GM13977 (cell line): ENCODE measurements around the gene SMAD2.

Experiments
- DNase-seq: peaks from one replicate; pipeline ENCODE4 v3.0.0; 2012; ENCODE audit warnings: low spot score
- in situ Hi-C: fragments of 300-500 bp; cut with MboI; formaldehyde crosslinking; loops from one replicate; pipeline ENCODE4 v1.12.0; 2022; ENCODE audit warnings: low sequenced_read_pairs, low pct_unique_long_range_greater_than_20kb, mixed read lengths, inconsistent platforms; ENCODE audit not compliant: unreplicated experiment
- TF ChIP-seq, protein P1 (sequence below): IDR thresholded peaks from 2 replicates; pipeline ENCODE4 v1.5.1; 2012; ENCODE audit warnings: mild to moderate bottlenecking, control low read depth; ENCODE audit not compliant: insufficient read depth; ENCODE audit errors: extremely low read depth, missing control alignments

Gene SMAD2

DNA sequence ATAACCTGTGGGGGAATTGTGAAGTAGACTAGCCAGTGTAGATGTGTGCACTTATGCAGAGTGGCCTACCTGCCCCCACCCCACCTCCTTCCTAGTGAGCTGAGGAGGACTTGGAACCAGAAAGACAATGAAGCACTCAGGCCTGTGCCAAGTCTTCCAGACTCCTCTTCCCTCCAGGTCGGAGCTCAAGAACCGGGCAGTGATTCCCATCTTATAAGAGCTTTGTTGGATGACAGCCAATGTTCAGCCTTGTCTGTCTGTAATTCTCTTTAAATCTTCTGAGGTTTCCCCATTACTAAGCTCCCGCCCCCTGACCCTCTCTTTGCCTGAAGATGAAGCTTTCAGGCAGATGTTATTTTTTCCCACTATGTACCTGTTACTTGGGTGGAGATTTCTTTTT lies 121.0 kb downstream of the SMAD2 start:
- in situ Hi-C loops: no loop called here
- no peak for DNase-seq
- TF ChIP-seq, protein P1, sequence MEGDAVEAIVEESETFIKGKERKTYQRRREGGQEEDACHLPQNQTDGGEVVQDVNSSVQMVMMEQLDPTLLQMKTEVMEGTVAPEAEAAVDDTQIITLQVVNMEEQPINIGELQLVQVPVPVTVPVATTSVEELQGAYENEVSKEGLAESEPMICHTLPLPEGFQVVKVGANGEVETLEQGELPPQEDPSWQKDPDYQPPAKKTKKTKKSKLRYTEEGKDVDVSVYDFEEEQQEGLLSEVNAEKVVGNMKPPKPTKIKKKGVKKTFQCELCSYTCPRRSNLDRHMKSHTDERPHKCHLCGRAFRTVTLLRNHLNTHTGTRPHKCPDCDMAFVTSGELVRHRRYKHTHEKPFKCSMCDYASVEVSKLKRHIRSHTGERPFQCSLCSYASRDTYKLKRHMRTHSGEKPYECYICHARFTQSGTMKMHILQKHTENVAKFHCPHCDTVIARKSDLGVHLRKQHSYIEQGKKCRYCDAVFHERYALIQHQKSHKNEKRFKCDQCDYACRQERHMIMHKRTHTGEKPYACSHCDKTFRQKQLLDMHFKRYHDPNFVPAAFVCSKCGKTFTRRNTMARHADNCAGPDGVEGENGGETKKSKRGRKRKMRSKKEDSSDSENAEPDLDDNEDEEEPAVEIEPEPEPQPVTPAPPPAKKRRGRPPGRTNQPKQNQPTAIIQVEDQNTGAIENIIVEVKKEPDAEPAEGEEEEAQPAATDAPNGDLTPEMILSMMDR: no peak

DNA sequence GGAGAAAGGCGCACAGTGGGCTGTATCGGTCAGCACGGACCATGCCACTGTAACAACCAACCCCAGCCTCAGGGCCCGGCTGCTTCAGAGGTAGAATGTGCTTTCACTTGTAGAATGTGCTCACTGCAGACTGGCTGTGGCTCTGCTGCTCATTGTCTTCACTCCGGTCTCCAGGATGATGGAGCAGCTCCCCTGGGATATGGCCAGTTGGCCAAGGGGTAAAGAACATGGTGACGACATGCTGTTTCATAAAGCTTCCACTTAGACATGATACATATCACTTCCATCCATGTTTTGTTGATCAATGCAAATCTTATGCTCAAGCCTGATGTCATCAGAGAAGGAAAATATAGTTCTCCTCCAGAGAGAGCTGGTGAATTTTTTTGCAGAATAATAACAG lies 127.7 kb downstream of the SMAD2 start:
- TF ChIP-seq, protein P1: no peak
- DNase-seq: no peak
- in situ Hi-C loops: no loop called here

DNA sequence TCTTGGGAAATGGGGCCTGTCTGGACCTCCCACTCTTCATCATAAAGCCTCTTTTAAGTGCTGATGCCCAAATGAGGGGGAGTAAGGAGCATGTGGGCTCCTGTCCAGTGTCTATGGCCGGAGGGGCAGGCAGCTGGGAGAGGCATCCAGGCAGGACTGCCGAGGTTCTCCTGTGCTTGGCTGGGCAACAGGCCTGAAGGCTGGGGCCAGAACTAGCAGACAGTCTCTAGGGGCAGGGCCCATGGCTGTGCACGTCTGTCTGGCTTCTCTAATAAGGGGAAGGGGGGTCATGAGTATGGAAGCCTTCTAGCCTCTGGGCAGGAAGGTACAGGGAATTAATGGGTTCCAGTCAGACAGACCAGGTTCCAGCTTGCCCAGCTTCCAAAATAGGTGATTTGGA lies 128.6 kb downstream of the SMAD2 start:
- in situ Hi-C loops: no loop called here

DNA sequence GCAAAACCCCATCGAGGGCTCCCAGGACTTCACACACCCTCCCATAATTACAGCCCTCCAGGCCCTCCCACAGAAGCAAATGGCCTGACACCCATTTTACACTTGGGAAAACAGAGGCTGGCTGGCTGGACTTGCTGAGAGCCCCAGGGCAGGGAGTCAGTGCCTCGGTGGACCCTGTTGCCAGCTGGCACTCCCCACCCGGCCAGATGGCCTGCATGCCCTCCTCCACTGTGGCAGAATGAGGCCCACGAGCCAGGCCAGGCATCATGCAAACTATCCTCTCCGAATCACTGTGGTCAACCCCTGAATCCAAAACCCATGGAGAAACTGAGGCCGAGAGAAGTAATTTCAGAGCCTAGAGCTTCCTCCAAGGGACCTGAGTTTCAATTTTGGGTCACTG lies 129.7 kb downstream of the SMAD2 start:
- in situ Hi-C loops: no loop called here
- TF ChIP-seq, protein P1: no peak
- no peak for DNase-seq

More for the DNA sequence above, 128.6 kb downstream of the SMAD2 start:
- DNase-seq: no peak
- TF ChIP-seq, protein P1: no peak

DNA sequence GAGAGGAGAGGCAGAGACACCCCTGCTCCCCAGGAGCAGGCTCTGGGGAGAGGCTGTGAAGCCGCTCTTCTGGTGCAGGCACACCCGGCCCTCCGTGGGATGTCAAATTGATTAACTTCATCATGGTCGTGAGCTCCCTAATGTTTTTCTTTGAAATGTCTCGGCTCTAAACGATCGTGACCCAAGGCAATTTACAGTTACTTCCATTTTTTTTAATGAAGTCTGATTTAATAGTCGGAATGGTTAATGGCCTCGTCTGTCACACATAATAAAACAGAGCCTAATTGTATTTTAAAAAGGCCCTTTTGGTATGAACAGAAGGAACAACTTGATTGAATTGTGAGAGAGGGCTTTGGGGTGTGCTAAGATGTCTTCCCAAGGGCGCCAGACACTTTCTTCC lies 130.2 kb downstream of the SMAD2 start:
- no peak for DNase-seq
- TF ChIP-seq, protein P1: no peak
- in situ Hi-C loops: no loop called here

DNA sequence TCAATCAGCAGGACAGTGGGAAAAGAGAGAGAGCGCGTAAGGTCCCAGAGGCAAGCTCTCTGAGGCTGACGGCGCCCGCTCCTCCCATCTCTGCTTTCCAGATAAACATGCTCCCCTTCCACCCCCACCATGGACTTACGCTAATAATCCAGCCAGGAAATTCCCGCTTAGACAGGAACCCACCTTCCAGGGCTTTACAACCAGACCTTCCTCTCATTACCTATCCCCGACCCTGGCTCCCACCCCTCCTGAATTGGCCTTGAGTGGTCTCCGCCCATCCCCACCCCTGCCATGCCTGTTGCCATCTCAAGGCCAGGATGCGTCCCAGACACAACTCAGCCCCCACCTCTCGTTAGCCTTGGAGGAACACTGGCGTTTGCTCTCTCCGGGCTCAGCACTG lies 131.1 kb downstream of the SMAD2 start:
- in situ Hi-C loops: no loop called here
- TF ChIP-seq, protein P1: no peak
- no peak for DNase-seq

DNA sequence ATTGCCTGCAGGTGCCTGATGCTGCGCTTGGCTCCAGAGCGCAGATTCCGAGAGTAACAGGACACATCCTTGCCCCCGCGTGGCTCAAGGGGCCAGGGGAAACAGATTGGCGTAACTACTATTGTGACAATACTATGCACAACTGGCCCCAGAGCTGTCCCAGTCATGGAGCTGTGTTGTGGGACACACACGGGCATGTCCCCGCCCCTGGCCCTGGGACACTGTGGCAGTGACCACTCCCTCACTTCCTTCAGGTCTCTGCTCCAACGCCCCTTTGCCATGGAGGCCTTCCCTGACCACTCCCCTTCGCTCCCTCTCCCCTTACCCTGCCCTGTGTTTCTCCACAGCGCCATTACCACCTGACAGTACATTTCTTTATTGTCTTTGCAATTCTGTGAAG lies 132.1 kb downstream of the SMAD2 start:
- in situ Hi-C loops: no loop called here
- TF ChIP-seq, protein P1: no peak
- no peak for DNase-seq
